GM19397 (cell line): Measurements from ENCODE around the gene BTLA.
"Not testable (repeated sequence)": the region's sequence is repeated elsewhere in the genome, so short reads cannot be mapped to it uniquely, and the experiment has no call there.

Experiments
- ATAC-seq: cut with Tn5 transposase; IDR thresholded peaks from one replicate; pipeline ENCODE4 v1.9.1; 2021; ENCODE audit warnings: mild to moderate bottlenecking, moderate library complexity; ENCODE audit not compliant: unreplicated experiment

Gene BTLA, protein sequence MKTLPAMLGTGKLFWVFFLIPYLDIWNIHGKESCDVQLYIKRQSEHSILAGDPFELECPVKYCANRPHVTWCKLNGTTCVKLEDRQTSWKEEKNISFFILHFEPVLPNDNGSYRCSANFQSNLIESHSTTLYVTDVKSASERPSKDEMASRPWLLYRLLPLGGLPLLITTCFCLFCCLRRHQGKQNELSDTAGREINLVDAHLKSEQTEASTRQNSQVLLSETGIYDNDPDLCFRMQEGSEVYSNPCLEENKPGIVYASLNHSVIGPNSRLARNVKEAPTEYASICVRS

DNA sequence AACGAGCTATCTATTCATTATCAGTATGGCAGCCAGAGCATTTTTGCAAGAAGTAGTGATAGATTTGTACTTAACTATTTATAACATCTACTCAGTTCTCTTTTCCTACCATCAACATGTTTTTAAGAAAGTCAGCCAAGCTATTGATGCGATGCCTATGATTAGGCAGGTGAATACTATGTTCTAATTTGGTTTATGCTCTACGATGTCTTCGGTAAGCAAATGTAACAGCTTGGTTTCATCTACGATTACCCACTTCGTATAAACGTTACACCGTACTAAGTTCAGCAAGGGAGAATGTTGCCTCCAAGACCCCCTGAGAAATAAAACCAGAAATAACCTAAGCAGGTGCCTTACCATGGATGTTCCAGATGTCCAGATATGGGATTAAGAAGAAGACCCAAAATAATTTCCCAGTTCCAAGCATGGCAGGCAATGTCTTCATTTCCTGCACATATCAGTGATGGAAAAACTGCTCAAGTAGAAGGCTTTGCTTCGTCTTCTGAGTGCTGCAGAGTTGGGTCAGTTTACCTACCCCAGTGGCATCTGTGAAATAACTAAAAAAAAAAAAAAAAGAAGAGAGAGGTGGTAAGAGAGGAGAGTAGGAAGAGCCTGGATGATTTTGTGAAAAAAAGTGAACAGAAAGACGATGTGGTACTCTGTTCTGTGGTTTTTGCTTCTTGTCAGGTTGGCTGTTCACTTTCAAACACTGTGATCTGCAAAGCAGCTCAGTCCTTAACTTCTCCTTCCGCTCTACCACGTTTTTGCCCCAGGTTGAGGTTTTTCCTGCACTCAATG is at the start of gene BTLA:
Gene BTLA (minus strand): TSS at position 559 of the 798 bp plus-strand sequence. CDS start 114 bp downstream, at position 445.
- no peak for ATAC-seq

DNA sequence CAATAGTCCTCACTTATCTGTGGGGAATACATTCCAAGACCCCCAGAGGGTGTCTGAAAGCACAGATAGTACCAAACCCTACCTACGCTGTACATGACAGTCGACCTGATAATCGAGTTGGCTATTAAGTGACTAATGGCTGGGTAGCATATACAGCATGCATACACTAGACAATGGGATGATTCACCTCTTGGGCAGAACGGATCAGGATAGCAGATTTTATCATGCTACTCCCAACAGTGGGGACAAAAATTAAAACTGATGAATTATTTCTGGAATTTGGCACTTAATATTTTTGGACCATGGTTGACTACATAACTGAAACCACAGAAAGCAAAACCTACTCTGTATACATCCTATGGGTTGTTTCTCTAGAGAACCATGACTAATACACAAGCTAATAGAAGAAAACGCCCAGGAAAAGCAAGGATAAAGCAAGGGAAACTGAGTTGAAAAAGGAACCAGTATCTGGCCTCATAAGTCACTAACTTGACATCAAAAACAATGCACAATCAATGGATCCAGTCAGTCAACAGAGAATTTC is 47.0 kb upstream of the BTLA start:
- no peak for ATAC-seq

DNA sequence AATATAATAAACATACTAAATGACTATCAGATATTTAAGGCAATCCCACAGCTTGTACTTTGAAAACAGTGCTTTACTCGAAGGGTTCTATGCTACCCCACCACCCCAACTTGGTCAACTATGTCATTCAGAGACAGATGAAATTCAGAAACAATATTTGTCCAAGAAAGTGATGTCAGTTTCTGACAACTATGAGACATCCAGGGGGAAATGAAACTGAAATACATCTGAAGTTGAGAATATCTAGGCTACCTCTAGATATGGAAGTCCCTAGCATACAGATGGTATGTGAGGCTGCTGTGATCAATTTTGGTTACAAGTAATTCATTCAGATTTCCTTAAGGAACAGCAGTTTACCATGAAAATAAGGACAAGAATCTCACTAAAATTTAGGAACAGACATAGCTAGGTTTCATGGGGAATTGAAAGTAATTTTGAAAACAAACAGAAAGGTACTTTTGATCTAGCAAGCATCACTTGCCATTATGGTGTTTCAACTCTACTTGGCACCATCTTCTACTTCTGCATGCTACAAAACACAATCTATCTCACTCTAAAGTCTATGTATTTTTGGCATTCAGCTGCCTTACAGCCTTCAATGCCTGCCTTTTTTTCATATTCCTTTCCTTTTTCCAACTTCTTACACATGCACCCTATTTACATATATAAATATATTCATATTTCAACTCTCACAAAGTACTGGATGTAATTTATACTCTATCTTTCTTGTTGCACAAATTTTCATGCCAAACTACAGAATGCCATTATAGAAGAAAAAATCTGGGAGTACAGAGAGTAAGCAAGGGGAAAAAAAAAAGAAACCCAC is 40.8 kb upstream of the BTLA start:
- ATAC-seq: peak; percentile 91

DNA sequence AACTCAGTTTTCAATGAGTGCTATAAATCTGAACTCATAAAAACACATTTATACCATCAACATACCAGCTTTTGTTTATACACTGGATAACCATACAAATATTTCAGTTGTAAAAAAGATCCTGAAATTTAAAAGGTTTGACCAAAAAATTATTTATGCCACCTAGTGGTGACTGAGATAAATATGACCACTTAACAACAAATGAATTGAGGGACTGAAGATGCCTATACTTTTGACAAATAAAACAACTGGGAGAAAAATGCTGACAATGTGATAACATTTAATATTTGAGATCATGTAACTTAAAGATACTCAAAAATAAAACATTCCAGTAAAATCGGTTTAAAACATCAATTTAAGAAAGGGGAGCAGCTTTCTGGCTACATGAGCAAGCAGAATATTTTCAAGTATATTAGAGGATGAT is 32.1 kb upstream of the BTLA start:
- no peak for ATAC-seq

DNA sequence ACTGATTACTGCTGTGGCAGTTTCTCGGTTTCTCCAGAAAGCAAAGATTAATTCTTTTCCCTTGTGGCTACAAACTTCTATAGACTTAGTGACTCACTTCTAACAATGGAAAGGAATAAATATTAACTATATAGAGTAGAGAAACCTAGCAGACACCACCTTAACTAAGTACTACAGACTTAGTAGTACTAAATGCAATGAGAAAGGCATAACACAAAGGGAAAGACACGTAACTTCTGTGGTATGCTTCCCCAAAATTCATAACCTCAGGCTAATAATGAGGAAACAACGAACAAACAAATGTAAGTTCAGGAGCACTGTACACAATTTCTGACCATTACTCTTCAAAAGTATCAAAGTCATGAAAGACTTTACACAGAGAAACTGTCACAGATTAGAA is 31.3 kb upstream of the BTLA start:
- no peak for ATAC-seq

DNA sequence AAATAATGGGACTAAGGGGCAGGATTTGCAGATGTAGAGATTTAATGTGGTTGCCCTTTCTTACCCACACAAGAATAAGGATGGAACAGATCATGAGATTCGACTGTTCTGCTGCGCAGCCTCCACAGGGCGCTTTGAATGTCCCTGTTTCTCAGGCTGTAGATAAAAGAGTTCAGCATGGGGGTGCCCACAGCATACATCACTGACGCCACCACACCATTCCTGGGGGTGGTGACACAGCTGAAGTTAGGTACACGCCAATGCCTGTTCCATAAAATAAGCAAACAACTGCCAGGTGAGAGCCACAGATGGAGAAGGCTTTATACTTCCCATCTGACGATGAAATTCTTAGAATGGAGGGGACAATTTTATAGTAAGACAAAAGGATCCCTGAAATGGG is 24.9 kb upstream of the BTLA start:
- not testable (repeated sequence) for ATAC-seq

DNA sequence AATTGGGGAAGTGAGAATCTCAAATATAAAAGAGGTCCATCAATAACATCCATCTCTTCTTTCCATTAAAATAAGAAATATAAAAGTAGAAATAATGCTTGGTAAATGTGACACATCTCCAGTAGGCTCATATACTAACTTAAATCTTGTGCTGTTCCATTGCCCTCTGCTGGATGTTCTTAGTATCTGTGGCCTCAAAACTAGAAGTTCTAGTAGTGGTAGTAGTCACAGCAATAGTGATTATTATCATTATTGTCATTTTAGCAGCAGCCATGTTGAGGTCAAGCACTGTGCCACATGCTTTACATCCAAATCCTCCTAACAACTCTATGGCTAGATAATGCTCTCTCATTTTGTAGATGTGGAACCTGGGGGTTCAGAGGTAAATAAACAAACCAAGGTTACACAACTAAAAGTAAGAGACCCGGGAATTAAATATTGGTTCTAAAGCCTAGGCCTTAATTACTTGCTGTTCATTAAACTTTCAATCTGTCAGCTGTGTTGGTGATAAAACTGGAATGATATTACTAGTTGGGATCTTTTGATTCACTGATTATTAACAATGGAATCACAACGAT is 20.2 kb upstream of the BTLA start:
- no peak for ATAC-seq

DNA sequence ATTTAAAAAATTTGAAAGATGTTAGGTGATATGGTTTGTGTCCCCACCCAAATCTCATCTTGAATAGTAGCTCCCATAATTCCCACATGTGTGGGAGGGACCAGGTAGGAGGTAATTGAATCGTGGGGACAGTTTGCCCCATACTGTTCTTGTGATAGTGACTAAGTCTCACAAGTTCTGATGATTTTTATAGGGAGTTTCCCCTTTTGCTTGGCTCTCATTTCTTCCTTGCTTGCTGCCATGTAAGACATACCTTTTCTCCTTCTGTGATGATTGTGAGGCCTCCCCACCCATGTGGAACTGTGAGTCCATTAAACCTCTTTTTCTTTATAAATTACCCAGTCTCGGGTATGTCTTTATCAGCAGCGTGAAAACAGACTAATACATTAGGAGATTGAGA is 19.7 kb upstream of the BTLA start:
- not testable (repeated sequence) for ATAC-seq

DNA sequence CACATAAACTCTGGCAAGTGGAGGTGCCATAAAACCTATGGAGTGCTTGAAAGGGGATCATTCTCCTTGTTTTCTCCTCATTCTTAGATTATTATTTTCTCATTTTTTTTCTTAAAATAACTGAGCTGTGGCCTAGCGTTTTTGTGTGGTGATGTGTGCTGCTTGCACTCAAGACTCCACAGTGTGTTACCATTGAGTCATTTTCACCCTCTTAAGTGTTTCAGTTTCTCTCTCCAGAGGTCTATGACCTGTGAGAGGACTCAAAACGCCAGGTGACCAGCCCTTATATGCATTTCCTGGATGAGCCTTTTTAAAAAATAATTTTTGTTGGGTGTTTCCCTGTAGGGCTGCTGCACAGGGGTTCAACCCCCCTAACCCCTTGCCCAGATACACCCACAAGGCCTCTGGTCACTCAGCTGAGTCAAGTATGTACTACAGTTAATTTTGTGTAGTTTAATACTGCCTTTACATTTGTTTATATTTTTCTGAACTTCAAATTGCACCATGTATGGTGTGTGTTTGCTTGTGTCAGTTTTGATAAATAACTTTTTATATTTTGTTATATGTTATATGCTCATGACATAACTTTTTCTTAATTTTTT is 15.4 kb upstream of the BTLA start:
- peak; percentile 100 for ATAC-seq

DNA sequence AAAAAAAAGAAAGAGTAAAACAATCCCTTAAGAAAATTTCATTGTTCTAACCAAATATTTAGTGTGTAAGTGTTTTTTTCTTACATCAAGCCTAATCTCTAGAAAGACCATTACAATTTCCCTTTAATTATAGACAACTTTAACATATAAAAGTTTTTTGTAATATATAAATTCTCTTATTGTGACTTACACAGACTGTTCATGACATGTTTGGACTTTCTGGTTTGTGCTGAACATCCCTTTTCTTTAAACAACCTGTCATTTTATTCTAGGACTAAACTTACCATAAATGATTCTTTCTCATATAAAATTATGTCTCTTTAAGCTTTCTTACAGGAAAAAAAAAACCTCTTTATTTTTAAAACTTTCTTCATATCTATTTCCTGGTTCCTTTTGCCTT is 13.0 kb upstream of the BTLA start:
- no peak for ATAC-seq

DNA sequence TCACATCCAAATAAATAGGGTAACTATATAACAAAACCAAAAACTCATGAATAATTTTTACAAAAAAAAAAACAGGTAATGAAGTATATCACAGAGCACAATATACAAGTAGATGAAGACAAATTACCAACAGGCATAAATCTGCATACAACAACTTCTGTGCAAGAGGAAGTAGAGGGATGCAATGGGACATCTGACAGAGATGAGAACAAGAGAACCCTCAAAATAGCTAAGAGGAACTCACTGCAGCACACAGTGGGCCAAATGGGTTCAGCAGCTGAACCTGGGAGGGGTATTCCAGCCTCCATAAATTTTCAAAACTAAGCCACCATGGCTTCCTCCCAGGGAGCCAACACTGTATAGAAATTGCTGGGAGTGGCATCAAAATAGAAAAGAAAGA is 9.6 kb upstream of the BTLA start:
- no peak for ATAC-seq

DNA sequence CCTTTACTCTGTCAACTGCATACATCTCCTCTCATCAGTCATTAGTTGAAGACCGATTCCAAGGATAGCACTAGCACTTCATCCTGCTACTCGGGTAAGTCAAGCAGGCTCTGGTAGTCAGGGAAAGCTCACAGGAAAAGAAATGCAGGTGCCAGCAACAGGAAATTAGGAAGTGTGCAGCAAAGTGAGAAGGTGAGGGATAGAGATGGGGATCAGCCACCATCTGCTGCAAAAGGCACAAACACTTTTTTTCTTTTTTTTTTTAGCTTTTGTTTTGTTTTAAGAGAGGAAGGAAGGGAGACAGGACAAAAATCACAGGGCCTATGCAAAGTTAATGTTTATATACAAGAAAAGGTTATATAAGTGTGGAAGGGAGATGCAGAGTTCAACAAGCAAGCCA is 9.0 kb upstream of the BTLA start:
- no peak for ATAC-seq

DNA sequence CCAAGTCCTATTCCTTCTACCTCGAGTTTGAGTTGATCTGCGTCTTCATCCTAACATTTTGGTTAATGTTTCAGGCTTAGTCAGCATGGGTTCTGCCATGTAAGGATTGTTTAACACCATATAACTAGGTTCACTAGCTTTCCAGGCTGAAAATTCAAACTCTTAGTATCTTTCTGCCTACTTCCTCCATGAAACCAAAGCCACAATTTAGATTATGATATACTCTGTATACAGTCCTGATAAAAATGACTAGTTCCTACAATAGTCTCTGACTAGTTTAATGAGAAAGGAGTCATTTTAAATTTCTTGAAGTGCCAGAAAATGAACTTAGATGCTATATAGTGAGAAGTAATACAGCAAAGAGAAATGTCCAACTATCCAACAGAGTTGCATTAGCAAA is 6.6 kb upstream of the BTLA start:
- ATAC-seq: no peak

DNA sequence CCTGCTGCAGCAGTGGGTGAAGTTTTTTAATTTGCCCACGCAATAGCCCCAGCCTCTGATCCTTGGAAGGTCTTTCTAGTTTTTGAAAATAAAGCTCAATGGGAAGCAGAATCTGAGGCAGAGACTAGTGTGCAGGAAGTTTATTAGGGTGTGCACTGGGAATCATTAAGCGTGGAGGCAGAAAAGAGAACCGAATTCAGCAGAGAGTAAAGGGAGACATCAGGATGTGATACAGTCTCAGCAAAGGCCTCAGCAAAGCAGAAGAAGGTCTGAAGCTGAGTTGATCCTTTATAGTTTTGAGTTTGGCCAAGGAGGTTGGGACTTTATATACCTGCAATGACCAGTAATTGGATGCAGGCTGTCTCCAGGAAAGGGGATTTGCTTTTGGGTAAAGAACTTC is 4.9 kb upstream of the BTLA start:
- no peak for ATAC-seq

DNA sequence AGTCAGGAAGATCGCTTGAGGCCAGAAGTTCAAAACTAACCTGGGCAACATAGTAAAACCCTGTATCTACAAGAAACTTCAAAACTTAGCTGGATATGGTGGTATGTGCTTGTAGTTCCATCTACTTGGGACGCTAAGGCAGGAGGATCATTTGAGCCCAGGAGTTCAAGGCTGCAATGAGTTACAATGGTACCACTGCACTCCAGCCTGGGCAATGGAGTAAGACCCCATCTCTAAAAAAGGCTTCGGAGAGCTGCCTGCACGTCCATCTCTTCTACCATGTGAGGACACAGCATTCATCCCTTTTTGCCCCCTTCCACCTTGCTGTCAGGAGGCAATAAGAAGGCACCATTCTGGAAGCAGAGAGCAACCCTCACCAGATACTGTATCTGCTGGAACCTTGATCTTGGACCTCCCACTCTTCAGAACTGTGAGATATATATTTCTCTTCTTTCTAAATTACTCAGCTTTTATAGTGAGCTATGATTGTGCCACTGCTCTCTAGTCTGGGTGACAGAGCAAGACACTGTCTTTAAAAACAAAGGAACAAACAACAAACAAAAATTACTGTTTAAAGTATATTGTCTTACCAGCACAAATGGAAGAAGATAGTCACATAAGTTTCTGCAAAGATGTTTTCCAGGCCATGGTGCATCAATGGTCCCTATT is 4.2 kb upstream of the BTLA start:
- ATAC-seq: no peak

DNA sequence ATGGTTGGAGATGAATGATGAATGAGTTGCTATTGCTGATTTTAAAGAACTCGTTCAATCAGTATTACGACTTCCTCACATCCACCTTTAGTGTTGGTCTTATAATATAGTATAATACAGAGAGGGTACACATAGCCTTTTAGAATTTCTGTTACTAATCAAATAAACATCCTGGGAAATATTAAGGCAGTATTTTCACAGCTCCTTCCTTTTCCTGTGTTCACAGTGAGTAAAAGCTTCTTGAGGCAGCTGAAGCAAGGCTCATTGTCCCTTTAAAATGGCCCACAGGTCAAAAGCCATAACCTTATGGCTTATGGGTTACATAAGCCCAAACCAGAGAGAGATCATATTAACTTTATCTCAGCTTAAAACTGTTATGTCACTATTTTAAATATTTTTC is 1.3 kb upstream of the BTLA start:
- ATAC-seq: no peak

DNA sequence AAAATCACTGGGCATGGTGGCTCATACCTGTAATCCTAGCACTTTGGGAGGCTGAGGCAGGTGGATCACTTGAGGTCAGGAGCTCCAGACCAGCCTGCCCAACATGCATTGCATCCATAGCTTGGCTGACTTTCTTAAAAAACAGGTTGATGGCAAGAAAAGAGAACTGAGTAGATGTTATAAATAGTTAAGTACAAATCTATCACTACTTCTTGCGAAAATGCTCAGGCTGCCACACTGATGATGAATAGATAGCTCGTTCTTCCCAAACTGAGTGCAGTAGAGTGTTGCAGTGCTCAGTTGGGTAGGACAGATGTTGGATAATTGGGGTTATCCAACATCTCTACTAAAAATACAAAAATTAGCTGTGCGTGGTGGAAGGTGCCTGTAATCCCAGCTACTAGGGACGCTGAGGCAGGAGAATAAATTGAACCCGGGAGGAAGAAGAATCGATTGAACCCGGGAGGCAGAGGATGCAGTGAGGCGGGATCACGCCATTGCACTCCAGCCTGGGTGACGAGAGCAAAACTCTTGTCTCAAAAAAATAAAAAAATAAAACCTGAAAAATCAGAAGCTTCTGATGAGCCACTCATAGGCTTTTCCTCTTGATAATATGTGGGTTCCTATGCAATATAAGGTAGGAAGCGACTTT is 1.2 kb downstream of the BTLA start:
- no peak for ATAC-seq

DNA sequence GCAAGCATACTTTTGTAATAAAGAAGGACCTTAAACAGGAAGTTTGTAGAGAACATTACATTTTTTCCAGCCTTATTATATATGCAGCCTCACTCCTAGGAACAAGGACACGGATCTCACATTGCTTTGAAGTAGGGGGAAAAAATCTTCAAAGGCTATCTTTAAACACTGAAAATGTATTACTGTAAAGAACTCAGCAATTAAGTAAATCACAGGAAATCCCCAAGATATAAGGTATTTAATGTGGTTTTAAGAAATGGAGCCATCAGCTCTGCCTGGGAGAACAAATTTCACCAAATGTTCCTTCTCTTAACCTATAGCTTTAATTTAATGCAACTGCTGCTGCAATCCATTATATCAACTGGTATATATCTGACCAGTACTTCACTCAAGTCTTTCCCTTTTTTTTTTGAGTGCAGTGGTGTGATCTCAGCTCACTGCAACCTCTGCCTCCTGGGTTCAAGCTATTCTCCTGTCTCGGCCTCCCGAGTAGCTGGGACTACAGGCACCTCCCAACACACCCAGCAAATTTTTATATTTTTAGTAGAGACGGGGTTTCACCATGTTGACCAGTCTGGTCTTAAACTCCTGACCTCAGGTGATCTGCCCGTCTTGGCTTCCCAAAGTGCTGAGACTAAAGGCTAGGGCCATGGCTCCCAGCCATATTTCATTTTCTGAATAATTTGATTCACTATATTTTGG is 2.8 kb downstream of the BTLA start:
- no peak for ATAC-seq

DNA sequence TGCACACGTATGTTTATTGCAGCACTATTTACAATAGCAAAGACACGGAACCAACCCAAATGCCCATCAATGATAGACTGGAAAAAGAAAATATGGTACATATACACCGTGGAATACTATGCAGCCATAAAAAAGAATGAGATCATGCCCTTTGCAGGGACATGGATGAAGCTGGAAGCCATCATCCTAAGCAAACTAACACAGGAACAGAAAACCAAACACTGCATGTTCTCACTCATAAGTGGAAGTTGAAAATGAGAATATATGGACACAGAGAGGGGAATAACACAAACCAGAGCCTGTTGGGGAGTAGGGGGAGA is 4.9 kb downstream of the BTLA start:
- ATAC-seq: not testable (repeated sequence)
